HepG2 (cell line): ENCODE data around the gene RAB6A. TPM values are rescaled to one million over a fixed set of nuclear protein-coding genes. Genes with fewer than 3 reads are reported as not detected.

Experiments
- ERF ChIP-seq: IDR thresholded peaks from 2 replicates; pipeline ENCODE4 v1.6.1; 2018; ENCODE audit warnings: missing biosample characterization, missing genetic modification reagents
- ETV5 ChIP-seq: IDR thresholded peaks from 2 replicates; pipeline ENCODE4 v1.6.1; 2018; ENCODE audit warnings: missing biosample characterization, missing genetic modification reagents, inconsistent platforms, borderline replicate concordance
- FOXC1 ChIP-seq: sonication (generic); formaldehyde crosslinking; IDR thresholded peaks from 2 replicates; pipeline ENCODE4 v1.8.0; 2022; ENCODE audit warnings: mild to moderate bottlenecking, missing genetic modification reagents, borderline replicate concordance
- HMG20A ChIP-seq: IDR thresholded peaks from 2 replicates; pipeline ENCODE4 v1.6.1; 2016; ENCODE audit warnings: borderline replicate concordance
- IRF2 ChIP-seq: IDR thresholded peaks from 2 replicates; pipeline ENCODE4 v1.6.1; 2018; ENCODE audit warnings: missing genetic modification reagents, missing compliant biosample characterization
- MYPOP ChIP-seq: sonication (generic); formaldehyde crosslinking; IDR thresholded peaks from 2 replicates; pipeline ENCODE4 v1.8.1; 2023; ENCODE audit warnings: mild to moderate bottlenecking, moderate library complexity, missing genetic modification reagents
- NCOR1 ChIP-seq: fragments of 200-600 bp; sonication (generic); IDR thresholded peaks from 2 replicates; pipeline ENCODE4 v1.7.0; 2017; ENCODE audit warnings: antibody characterized with exemption, low read length, borderline replicate concordance
- PHF20 ChIP-seq: sonication (generic); formaldehyde crosslinking; IDR thresholded peaks from 2 replicates; pipeline ENCODE4 v1.5.0; 2020; ENCODE audit warnings: mild to moderate bottlenecking, missing genetic modification reagents
- POGZ ChIP-seq: sonication (generic); formaldehyde crosslinking; IDR thresholded peaks from 2 replicates; pipeline ENCODE4 v1.4.0; 2020; ENCODE audit warnings: mild to moderate bottlenecking, missing genetic modification reagents
- POLR2AphosphoS5 ChIP-seq: IDR thresholded peaks from 2 replicates; pipeline ENCODE4 v1.6.1; 2012; ENCODE audit warnings: low read depth, low read length
- SKI ChIP-seq: fragments of 450-650 bp; IDR thresholded peaks from one replicate; pipeline ENCODE4 v1.6.1; 2018; ENCODE audit warnings: mild to moderate bottlenecking; ENCODE audit not compliant: partially characterized antibody
- TBL1XR1 ChIP-seq: fragments of 150-350 bp; IDR thresholded peaks from 2 replicates; pipeline ENCODE4 v1.6.1; 2014; ENCODE audit warnings: borderline replicate concordance, low read length; ENCODE audit not compliant: partially characterized antibody
- THRA ChIP-seq: sonication (generic); formaldehyde crosslinking; IDR thresholded peaks from 2 replicates; pipeline ENCODE4 v1.4.0; 2020; ENCODE audit warnings: missing genetic modification reagents, borderline replicate concordance
- WIZ ChIP-seq: sonication (generic); formaldehyde crosslinking; IDR thresholded peaks from 2 replicates; pipeline ENCODE4 v1.5.1; 2020; ENCODE audit warnings: mild to moderate bottlenecking, missing genetic modification reagents
- ZNF772 ChIP-seq: sonication (generic); formaldehyde crosslinking; IDR thresholded peaks from 2 replicates; pipeline ENCODE4 v1.5.0; 2020; ENCODE audit warnings: mild to moderate bottlenecking, missing genetic modification reagents
- ZNF878 ChIP-seq: sonication (generic); formaldehyde crosslinking; IDR thresholded peaks from 2 replicates; pipeline ENCODE4 v1.8.1; 2023; ENCODE audit warnings: mild to moderate bottlenecking, missing genetic modification reagents, moderate library complexity
- polyA plus RNA-seq, 8 experiments: library from polyadenylated mRNA; depleted of rRNA in 3 of 8; stranded (reverse) in 7 of 8; unstranded in 1 of 8; fragments of >200 nt; fragmentation: Illumina TruSeq in 4 of 8; extraction: Trizol in 4 of 8; gene quantifications; 2 replicates each; pipeline versions ENCODE4 v1.2.1 to v1.2.3, GENCODE V29; 2011 to 2016; ENCODE audit warnings: low read depth in 4 of 8, missing spikeins in 1 of 8, mixed read lengths in 1 of 8; ENCODE audit not compliant: insufficient read depth in 1 of 8
- total RNA-seq, 5 experiments: library from RNA; depleted of rRNA; stranded (reverse); fragments of >200 nt; fragmentation: Illumina TruSeq; extraction: Trizol; gene quantifications; 2 replicates each; pipeline ENCODE4 v1.2.3, GENCODE V29; 2016; ENCODE audit warnings: low read depth in 1 of 5
- TF ChIP-seq, protein P1 (sequence below): sonication (generic); formaldehyde crosslinking; IDR thresholded peaks from 2 replicates; pipeline ENCODE4 v1.8.0; 2022; ENCODE audit warnings: mild to moderate bottlenecking, missing genetic modification reagents; ENCODE audit not compliant: insufficient replicate concordance
- TF ChIP-seq, protein P2 (sequence below): sonication (generic); formaldehyde crosslinking; IDR thresholded peaks from 2 replicates; pipeline ENCODE4 v1.4.0; 2020; ENCODE audit warnings: low read depth, missing genetic modification reagents
- TF ChIP-seq, protein P3 (sequence below): sonication (generic); formaldehyde crosslinking; IDR thresholded peaks from 2 replicates; pipeline ENCODE4 v1.4.0; 2020; ENCODE audit warnings: missing genetic modification reagents

RAB6A gene
- total and polyA plus RNA-seq, 2 of the 13 experiments (the other 11 are each of a cell fraction or from before 2014, with no cell fraction given), result 74.3 to 121 TPM

DNA sequence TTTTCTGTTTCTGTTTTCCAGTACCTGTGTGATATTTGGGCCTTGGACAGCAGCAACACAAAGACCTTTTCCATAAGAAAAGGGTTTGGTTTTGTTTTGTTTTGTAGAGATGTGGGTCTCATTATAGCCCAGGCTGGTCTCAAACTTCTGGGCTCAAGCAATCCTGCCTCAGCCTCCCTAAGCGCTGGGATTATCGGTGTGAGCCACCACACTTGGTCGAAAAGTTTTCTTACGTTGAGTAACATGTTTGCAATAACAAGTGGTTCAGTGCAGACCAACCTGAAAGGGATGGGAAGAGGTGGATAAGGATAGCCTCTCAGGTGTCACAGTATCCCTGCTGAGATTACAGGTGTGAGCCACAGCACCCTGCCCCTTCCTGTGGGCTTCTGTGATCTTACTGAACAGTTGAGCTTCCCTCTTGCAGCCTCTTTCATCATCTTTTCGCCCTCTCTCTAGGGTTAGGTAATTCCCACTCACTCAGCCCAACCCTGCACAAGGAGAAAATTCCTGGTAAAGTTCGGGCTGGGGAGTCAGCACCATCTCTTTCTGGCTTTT lies 23.3 kb upstream of the RAB6A start (continued):
- TF ChIP-seq MYPOP (0 out of 2 replicates have a peak, but pooled peaks have one; percentile 77), POGZ (CRISPR knock-in tag) (no peak), THRA (CRISPR knock-in tag) (0 out of 2 replicates have a peak, but pooled peaks have one; percentile 11), TBL1XR1 (peak; percentile 77), WIZ (CRISPR knock-in tag) (0 out of 2 replicates have a peak, but pooled peaks have one; percentile 39), PHF20 (CRISPR knock-in tag) (0 out of 2 replicates have a peak, but pooled peaks have one; percentile 29), ETV5 (CRISPR knock-in tag) (peak; percentile 28; the same call in 1 of the 2 replicates), IRF2 (CRISPR knock-in tag) (peak; percentile 54; the same call in 1 of the 2 replicates), ZNF772 (CRISPR knock-in tag) (0 out of 2 replicates have a peak, but pooled peaks have one; percentile 41), POLR2AphosphoS5 (peak; percentile 52; the same call in 1 of the 2 replicates), ERF (CRISPR knock-in tag) (0 out of 2 replicates have a peak, but pooled peaks have one; percentile 38), FOXC1 (CRISPR knock-in tag) (peak; percentile 66), SKI (no peak), ZNF878 (peak; percentile 69; the same call in 1 of the 2 replicates), NCOR1 (0 out of 2 replicates have a peak, but pooled peaks have one; percentile 15), HMG20A (peak; percentile 45; the same call in 1 of the 2 replicates)
- TF ChIP-seq, protein P1, sequence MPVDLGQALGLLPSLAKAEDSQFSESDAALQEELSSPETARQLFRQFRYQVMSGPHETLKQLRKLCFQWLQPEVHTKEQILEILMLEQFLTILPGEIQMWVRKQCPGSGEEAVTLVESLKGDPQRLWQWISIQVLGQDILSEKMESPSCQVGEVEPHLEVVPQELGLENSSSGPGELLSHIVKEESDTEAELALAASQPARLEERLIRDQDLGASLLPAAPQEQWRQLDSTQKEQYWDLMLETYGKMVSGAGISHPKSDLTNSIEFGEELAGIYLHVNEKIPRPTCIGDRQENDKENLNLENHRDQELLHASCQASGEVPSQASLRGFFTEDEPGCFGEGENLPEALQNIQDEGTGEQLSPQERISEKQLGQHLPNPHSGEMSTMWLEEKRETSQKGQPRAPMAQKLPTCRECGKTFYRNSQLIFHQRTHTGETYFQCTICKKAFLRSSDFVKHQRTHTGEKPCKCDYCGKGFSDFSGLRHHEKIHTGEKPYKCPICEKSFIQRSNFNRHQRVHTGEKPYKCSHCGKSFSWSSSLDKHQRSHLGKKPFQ (CRISPR knock-in tag), result peak; percentile 95
- TF ChIP-seq, protein P2, sequence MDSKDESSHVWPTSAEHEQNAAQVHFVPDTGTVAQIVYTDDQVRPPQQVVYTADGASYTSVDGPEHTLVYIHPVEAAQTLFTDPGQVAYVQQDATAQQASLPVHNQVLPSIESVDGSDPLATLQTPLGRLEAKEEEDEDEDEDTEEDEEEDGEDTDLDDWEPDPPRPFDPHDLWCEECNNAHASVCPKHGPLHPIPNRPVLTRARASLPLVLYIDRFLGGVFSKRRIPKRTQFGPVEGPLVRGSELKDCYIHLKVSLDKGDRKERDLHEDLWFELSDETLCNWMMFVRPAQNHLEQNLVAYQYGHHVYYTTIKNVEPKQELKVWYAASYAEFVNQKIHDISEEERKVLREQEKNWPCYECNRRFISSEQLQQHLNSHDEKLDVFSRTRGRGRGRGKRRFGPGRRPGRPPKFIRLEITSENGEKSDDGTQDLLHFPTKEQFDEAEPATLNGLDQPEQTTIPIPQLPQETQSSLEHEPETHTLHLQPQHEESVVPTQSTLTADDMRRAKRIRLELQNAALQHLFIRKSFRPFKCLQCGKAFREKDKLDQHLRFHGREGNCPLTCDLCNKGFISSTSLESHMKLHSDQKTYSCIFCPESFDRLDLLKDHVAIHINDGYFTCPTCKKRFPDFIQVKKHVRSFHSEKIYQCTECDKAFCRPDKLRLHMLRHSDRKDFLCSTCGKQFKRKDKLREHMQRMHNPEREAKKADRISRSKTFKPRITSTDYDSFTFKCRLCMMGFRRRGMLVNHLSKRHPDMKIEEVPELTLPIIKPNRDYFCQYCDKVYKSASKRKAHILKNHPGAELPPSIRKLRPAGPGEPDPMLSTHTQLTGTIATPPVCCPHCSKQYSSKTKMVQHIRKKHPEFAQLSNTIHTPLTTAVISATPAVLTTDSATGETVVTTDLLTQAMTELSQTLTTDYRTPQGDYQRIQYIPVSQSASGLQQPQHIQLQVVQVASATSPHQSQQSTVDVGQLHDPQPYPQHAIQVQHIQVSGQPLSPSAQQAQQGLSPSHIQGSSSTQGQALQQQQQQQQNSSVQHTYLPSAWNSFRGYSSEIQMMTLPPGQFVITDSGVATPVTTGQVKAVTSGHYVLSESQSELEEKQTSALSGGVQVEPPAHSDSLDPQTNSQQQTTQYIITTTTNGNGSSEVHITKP, result 0 out of 2 replicates have a peak, but pooled peaks have one; percentile 42
- TF ChIP-seq, protein P3, sequence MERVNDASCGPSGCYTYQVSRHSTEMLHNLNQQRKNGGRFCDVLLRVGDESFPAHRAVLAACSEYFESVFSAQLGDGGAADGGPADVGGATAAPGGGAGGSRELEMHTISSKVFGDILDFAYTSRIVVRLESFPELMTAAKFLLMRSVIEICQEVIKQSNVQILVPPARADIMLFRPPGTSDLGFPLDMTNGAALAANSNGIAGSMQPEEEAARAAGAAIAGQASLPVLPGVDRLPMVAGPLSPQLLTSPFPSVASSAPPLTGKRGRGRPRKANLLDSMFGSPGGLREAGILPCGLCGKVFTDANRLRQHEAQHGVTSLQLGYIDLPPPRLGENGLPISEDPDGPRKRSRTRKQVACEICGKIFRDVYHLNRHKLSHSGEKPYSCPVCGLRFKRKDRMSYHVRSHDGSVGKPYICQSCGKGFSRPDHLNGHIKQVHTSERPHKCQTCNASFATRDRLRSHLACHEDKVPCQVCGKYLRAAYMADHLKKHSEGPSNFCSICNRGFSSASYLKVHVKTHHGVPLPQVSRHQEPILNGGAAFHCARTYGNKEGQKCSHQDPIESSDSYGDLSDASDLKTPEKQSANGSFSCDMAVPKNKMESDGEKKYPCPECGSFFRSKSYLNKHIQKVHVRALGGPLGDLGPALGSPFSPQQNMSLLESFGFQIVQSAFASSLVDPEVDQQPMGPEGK, result peak; percentile 56; the same call in 1 of the 2 replicates
